HG02642 (cell line): ENCODE measurements around the gene SULT1C2.
"Not testable (repeated sequence)": the region's sequence is repeated elsewhere in the genome, so short reads cannot be mapped to it uniquely, and the experiment has no call there.

Experiments used
- ATAC-seq: cut with Tn5 transposase; IDR thresholded peaks from one replicate; pipeline ENCODE4 v1.9.1; 2021; ENCODE audit warnings: mild to moderate bottlenecking; ENCODE audit not compliant: unreplicated experiment, poor library complexity

SULT1C2 gene

GRCh38 chr2:108348816-108349570, 60.3 kb downstream of the SULT1C2 start:
- no peak for ATAC-seq

GRCh38 chr2:108349571-108349928, 60.9 kb downstream of the SULT1C2 start:
- no peak for ATAC-seq

GRCh38 chr2:108351889-108352288, 63.2 kb downstream of the SULT1C2 start:
- no peak for ATAC-seq

GRCh38 chr2:108354136-108354535, 65.4 kb downstream of the SULT1C2 start:
- no peak for ATAC-seq

- ATAC-seq = no peak
These were observed 67.4 kb downstream of the SULT1C2 start for GRCh38 chr2:108355906-108356734.

GRCh38 chr2:108359336-108359735, 70.6 kb downstream of the SULT1C2 start:
- not testable (repeated sequence) for ATAC-seq
